Fibroblast of peridontal ligament (primary cell): ENCODE measurements around the gene RAVER1.
"Not testable (repeated sequence)": the region's sequence is repeated elsewhere in the genome, so short reads cannot be mapped to it uniquely, and the experiment has no call there.

Experiments
- DNase-seq: peaks from one replicate; pipeline ENCODE4 v3.0.0-alpha.2; 2010; ENCODE audit errors: extremely low read depth

RAVER1 gene

GRCh38 chr19:10291554-10292205, 41.6 kb downstream of the RAVER1 start:
- no peak for DNase-seq

- DNase-seq: no peak
These were observed 42.3 kb downstream of the RAVER1 start for GRCh38 chr19:10290876-10291553.

- no peak for DNase-seq
These were observed 42.9 kb downstream of the RAVER1 start for GRCh38 chr19:10290357-10290875.

- no peak for DNase-seq
These were observed 43.4 kb downstream of the RAVER1 start, which contains the start of gene ICAM5 for GRCh38 chr19:10289836-10290356. Gene ICAM5, plus strand, starts transcription at chr19:10289952. Its CDS starts 92 bp downstream, at chr19:10290044.

- no peak for DNase-seq
These were observed 44.0 kb downstream of the RAVER1 start for GRCh38 chr19:10289167-10289835.

GRCh38 chr19:10288662-10289166, 44.6 kb downstream of the RAVER1 start:
- DNase-seq: no peak

- DNase-seq: no peak
These were observed 46.3 kb downstream of the RAVER1 start, which contains the start of gene ICAM4 for GRCh38 chr19:10286803-10287737. Gene ICAM4, plus strand, starts transcription at chr19:10286955. Its CDS starts 58 bp downstream, at chr19:10287013.

- no peak for DNase-seq
These were observed 47.9 kb downstream of the RAVER1 start for GRCh38 chr19:10285393-10285792.

GRCh38 chr19:10284960-10285278, 48.4 kb downstream of the RAVER1 start:
- DNase-seq: no peak

GRCh38 chr19:10284065-10284959, 49.0 kb downstream of the RAVER1 start:
- DNase-seq: no peak

GRCh38 chr19:10283301-10284064, 49.8 kb downstream of the RAVER1 start:
- DNase-seq: no peak

- not testable (repeated sequence) for DNase-seq
These were observed 51.3 kb downstream of the RAVER1 start for GRCh38 chr19:10282043-10282442.

- DNase-seq: no peak
These were observed 53.4 kb downstream of the RAVER1 start for GRCh38 chr19:10279737-10280442.

- DNase-seq: no peak
These were observed 54.4 kb downstream of the RAVER1 start for GRCh38 chr19:10278935-10279334.

GRCh38 chr19:10277795-10278589, 55.3 kb downstream of the RAVER1 start:
- no peak for DNase-seq

- DNase-seq: no peak
These were observed 58.7 kb downstream of the RAVER1 start for GRCh38 chr19:10274589-10274988.

GRCh38 chr19:10271543-10272086, 61.7 kb downstream of the RAVER1 start:
- DNase-seq: no peak
